ENCODE results near the gene LRRFIP1. TPM values are rescaled to one million over a fixed set of nuclear protein-coding genes. Genes with fewer than 3 reads are reported as not detected.
A peak's percentile ranks its signal among the peaks of the same experiment; 100 is the strongest.
"Not testable (repeated sequence)": the region's sequence is repeated elsewhere in the genome, so short reads cannot be mapped to it uniquely, and the experiment has no call there.

LRRFIP1 gene
- polyA plus RNA-seq, 1 donor from 2014 or later, result 123 TPM

GRCh38 chr2:237593596-237594320 is 33.6 kb upstream of the LRRFIP1 start:
- peaks cover 4 to 10% (median 6%) of the 10 kb centered on the region in 3 donors for H3K4me1 Mint-ChIP-seq
- H3K4me3 Mint-ChIP-seq, result no peak overlapping the region
- H3K9me3 Mint-ChIP-seq, result no peaks in the 10 kb centered on the region

GRCh38 chr2:237594514-237594871 is 32.9 kb upstream of the LRRFIP1 start:
- H3K27me3 Mint-ChIP-seq, result no peaks in the 10 kb centered on the region
- peaks cover 4 to 10% (median 6%) of the 10 kb centered on the region in 3 donors for H3K4me1 Mint-ChIP-seq
- peak overlapping the region in 1 of 3 donors; percentile 67 for H3K27ac Mint-ChIP-seq
- no peaks in the 10 kb centered on the region for H3K9me3 Mint-ChIP-seq
- no peaks in the 10 kb centered on the region for H3K36me3 Mint-ChIP-seq
- H3K4me3 Mint-ChIP-seq, result no peak overlapping the region

More at GRCh38 chr2:237593596-237594320, 33.6 kb upstream of the LRRFIP1 start:
- no peaks in the 10 kb centered on the region for H3K36me3 Mint-ChIP-seq
- H3K27ac Mint-ChIP-seq, result no peak overlapping the region
- no peaks in the 10 kb centered on the region for H3K27me3 Mint-ChIP-seq

GRCh38 chr2:237595829-237596519 is 31.4 kb upstream of the LRRFIP1 start:
- not testable (repeated sequence) for H3K27ac Mint-ChIP-seq, H3K4me3 Mint-ChIP-seq, H3K9me3 Mint-ChIP-seq, H3K27me3 Mint-ChIP-seq, H3K36me3 Mint-ChIP-seq
- H3K4me1 Mint-ChIP-seq, result peaks cover 4 to 11% (median 5%) of the 10 kb centered on the region in 3 donors

GRCh38 chr2:237596520-237597195 is 30.7 kb upstream of the LRRFIP1 start:
- H3K4me1 Mint-ChIP-seq, result peaks cover 2 to 9% (median 4%) of the 10 kb centered on the region in 3 donors
- no peak overlapping the region for H3K4me3 Mint-ChIP-seq
- no peaks in the 10 kb centered on the region for H3K27me3 Mint-ChIP-seq
- no peaks in the 10 kb centered on the region for H3K9me3 Mint-ChIP-seq
- H3K36me3 Mint-ChIP-seq, result peaks cover 4% of the 10 kb centered on the region
- peak overlapping the region in 1 of 3 donors; percentile 33 for H3K27ac Mint-ChIP-seq

- peak overlapping the region in 1 of 3 donors; percentile 33 for H3K27ac Mint-ChIP-seq
- no peaks in the 10 kb centered on the region for H3K27me3 Mint-ChIP-seq
- peaks cover 1 to 10% (median 4%) of the 10 kb centered on the region in 3 donors for H3K4me1 Mint-ChIP-seq
- peaks cover 4% of the 10 kb centered on the region for H3K36me3 Mint-ChIP-seq
- no peaks in the 10 kb centered on the region for H3K9me3 Mint-ChIP-seq
- no peak overlapping the region for H3K4me3 Mint-ChIP-seq
These were observed 29.9 kb upstream of the LRRFIP1 start for GRCh38 chr2:237597196-237598145.

GRCh38 chr2:237598468-237599208 is 28.7 kb upstream of the LRRFIP1 start:
- H3K27ac Mint-ChIP-seq, result peak overlapping the region in 1 of 3 donors; percentile 92
- H3K4me3 Mint-ChIP-seq, result no peak overlapping the region
- H3K4me1 Mint-ChIP-seq, result peaks cover 7 to 19% (median 12%) of the 10 kb centered on the region in 3 donors
- H3K9me3 Mint-ChIP-seq, result no peaks in the 10 kb centered on the region
- peaks cover 5% of the 10 kb centered on the region for H3K36me3 Mint-ChIP-seq
- H3K27me3 Mint-ChIP-seq, result no peaks in the 10 kb centered on the region

GRCh38 chr2:237599465-237600110 is 27.8 kb upstream of the LRRFIP1 start:
- Mint-ChIP-seq H3K4me3 (no peak overlapping the region), H3K27me3 (no peaks in the 10 kb centered on the region), H3K27ac (no peak overlapping the region), H3K9me3 (no peaks in the 10 kb centered on the region), H3K36me3 (peaks cover 6% of the 10 kb centered on the region), H3K4me1 (peaks cover 7 to 23% (median 15%) of the 10 kb centered on the region in 3 donors)

GRCh38 chr2:237600205-237600846 is 27.1 kb upstream of the LRRFIP1 start:
- Mint-ChIP-seq H3K4me1 (peaks cover 7 to 24% (median 17%) of the 10 kb centered on the region in 3 donors), H3K4me3 (no peak overlapping the region), H3K27me3 (no peaks in the 10 kb centered on the region), H3K36me3 (peaks cover 6% of the 10 kb centered on the region), H3K9me3 (no peaks in the 10 kb centered on the region), H3K27ac (peak overlapping the region in 1 of 3 donors; percentile 92)

- Mint-ChIP-seq H3K27ac (peak overlapping the region in 2 of 3 donors; percentile 81 to 92), H3K36me3 (peaks cover 6% of the 10 kb centered on the region), H3K4me3 (no peak overlapping the region), H3K27me3 (no peaks in the 10 kb centered on the region), H3K4me1 (peaks cover 7 to 21% (median 17%) of the 10 kb centered on the region in 3 donors), H3K9me3 (no peaks in the 10 kb centered on the region)
These were observed 25.8 kb upstream of the LRRFIP1 start for GRCh38 chr2:237601453-237602116.

GRCh38 chr2:237602409-237602808 is 25.0 kb upstream of the LRRFIP1 start:
- Mint-ChIP-seq H3K27me3 (no peaks in the 10 kb centered on the region), H3K4me3 (peak overlapping the region in 1 of 4 donors; percentile 9), H3K4me1 (peaks cover 7 to 21% (median 17%) of the 10 kb centered on the region in 3 donors), H3K36me3 (peaks cover 6% of the 10 kb centered on the region), H3K27ac (peak overlapping the region in 2 of 3 donors; percentile 45 to 80), H3K9me3 (no peaks in the 10 kb centered on the region)

GRCh38 chr2:237603049-237603717 is 24.2 kb upstream of the LRRFIP1 start:
- Mint-ChIP-seq H3K27ac (peak overlapping the region; percentile 64 to 96 (median 80)), H3K9me3 (no peaks in the 10 kb centered on the region), H3K4me1 (peaks cover 7 to 19% (median 16%) of the 10 kb centered on the region in 3 donors), H3K4me3 (peak overlapping the region; percentile 3 to 90 (median 65)), H3K27me3 (no peaks in the 10 kb centered on the region), H3K36me3 (peaks cover 6% of the 10 kb centered on the region)

- no peaks in the 10 kb centered on the region for H3K9me3 Mint-ChIP-seq
- peaks cover 7 to 17% (median 16%) of the 10 kb centered on the region in 3 donors for H3K4me1 Mint-ChIP-seq
- peak overlapping the region; percentile 64 to 96 (median 80) for H3K27ac Mint-ChIP-seq
- H3K27me3 Mint-ChIP-seq, result no peaks in the 10 kb centered on the region
- peak overlapping the region; percentile 3 to 90 (median 65) for H3K4me3 Mint-ChIP-seq
- peaks cover 6% of the 10 kb centered on the region for H3K36me3 Mint-ChIP-seq
These were observed 23.5 kb upstream of the LRRFIP1 start for GRCh38 chr2:237603718-237604362.

Data from IgD-negative memory B cell (primary cell).